T-helper 1 cell treated with Interleukin-12 subunit alpha and Interleukin-12 subunit beta and Interleukin-4 antibody, amounts not matched to agents 30 ng/mL and 1 ng/mL, for 36 hours (primary cell): ENCODE results near the gene HFE. TPM values are rescaled to one million over a fixed set of nuclear protein-coding genes. Genes with fewer than 3 reads are reported as not detected.

ENCODE experiments used
- intact Hi-C: fragments of 100-400 bp; cut with micrococcal nuclease; formaldehyde crosslinking; loops from one replicate; pipeline ENCODE4 v1.15.1; 2024
- total RNA-seq: library from RNA; stranded (reverse); gene quantifications from 2 replicates; pipeline ENCODE4 v1.2.3, GENCODE V29; 2022

The HFE gene
- total RNA-seq, 1 donor from 2014 or later = 2.6 TPM

- intact Hi-C loops = loop anchor here (10.0 kb wide), 1 partner anchor 1345 kb away; the partner anchor contains the start of gene ZNF184
Measured at GRCh38 chr6:26129656-26130055, 42.4 kb downstream of the HFE start.

- intact Hi-C loops = no loop called here
Measured at GRCh38 chr6:26130581-26131249, 43.5 kb downstream of the HFE start.

- intact Hi-C loops = no loop called here
Measured at GRCh38 chr6:26131618-26132017, 44.4 kb downstream of the HFE start.

GRCh38 chr6:26133730-26134129 lies 46.5 kb downstream of the HFE start:
- intact Hi-C loops = no loop called here

GRCh38 chr6:26136321-26136720 lies 49.1 kb downstream of the HFE start:
- intact Hi-C loops = no loop called here

GRCh38 chr6:26140254-26140966 lies 53.2 kb downstream of the HFE start:
- intact Hi-C loops = no loop called here

GRCh38 chr6:26140967-26141294 lies 53.7 kb downstream of the HFE start:
- intact Hi-C loops = no loop called here

- intact Hi-C loops = no loop called here
Measured at GRCh38 chr6:26141378-26141904, 54.2 kb downstream of the HFE start.

GRCh38 chr6:26142026-26142425 lies 54.8 kb downstream of the HFE start:
- intact Hi-C loops = no loop called here

Other genes starting within 250 kb of the HFE start
- gene SLC17A3, start 213.2 kb upstream of the HFE start, total RNA-seq = 0.59 and 0.66 TPM in 2 replicates
- gene SLC17A2, start 156.7 kb upstream of the HFE start, total RNA-seq = not detected in 2 replicates
- 29.2 and 29.4 TPM in 2 replicates for gene TRIM38, start 124.6 kb upstream of the HFE start, total RNA-seq